HG03439 (cell line): ENCODE results near the gene MFSD11.
"Not testable (repeated sequence)": the region's sequence is repeated elsewhere in the genome, so short reads cannot be mapped to it uniquely, and the experiment has no call there.

ENCODE experiments used
- ATAC-seq: cut with Tn5 transposase; IDR thresholded peaks from one replicate; pipeline ENCODE4 v1.9.1; 2021; ENCODE audit warnings: mild to moderate bottlenecking, moderate library complexity; ENCODE audit not compliant: unreplicated experiment

MFSD11 gene

DNA sequence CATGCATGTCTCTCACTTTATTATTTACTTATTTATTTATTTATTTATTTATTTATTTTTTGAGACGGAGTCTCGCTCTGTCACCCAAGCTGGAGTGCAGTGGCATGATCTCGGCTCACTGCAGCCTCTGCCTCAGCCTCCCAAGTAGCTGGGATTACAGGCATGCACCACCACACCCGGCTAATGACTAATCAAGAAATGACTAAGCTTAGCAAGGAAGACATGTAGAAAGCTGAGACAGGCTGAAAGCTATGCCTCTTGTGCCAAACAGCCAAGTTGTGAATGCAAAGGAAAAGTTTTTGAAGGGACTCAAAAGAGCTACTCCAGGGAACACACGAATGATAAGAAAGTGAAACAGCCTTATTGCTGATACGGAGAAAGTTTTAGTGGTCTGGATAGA is 7.9 kb downstream of the MFSD11 start:
- not testable (repeated sequence) for ATAC-seq

DNA sequence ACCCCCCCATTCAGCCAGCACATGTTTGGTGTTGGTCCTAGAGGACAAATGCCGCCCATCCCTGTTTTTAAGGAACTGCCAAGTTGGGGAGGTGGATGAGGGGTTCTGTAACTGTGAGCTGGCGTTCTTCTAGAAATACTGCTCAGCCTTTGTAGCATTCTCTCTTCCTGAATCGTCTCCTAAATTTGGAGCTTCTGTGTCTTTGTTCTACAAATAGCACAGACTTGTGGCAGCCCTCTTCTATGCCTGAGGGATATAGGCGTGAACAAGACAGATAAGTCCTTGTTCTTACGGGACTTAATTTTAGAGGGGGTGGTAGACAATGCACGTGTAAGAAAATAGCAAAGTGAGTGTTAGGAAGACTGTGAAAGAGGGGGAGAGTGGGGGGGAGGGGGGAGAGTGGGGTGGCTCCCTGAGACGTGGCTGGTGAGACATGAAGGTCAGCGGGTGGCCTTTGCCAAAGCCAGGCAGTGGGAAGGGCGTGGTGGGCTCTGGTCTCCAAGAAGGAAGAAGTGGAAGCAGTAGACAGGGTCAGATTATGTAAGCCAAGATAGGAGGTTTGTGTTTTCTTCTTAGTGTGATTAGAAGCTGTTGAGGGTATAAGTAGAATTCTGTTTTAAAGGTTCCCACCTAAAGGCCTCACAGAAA is 9.9 kb downstream of the MFSD11 start:
- no peak for ATAC-seq

DNA sequence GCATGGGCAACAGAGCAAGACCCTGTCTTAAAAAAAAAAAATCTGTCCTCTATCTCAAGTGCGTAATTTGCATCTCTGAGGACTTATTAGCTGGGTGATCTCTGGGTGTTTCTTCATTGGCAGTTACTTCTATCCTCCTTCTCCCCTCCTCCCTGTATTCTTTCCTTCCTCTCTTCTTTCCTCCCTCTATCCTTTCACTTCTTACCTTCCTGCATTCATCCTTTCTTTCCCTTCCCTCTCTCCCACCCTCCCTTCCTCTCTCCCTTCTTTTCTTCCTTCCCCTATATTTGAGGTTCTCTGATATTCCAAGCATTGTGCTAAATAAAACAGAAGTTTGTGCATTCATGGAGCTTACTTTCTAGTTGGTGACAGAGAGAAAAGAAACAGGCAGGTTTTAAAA is 10.7 kb downstream of the MFSD11 start:
- ATAC-seq: no peak

DNA sequence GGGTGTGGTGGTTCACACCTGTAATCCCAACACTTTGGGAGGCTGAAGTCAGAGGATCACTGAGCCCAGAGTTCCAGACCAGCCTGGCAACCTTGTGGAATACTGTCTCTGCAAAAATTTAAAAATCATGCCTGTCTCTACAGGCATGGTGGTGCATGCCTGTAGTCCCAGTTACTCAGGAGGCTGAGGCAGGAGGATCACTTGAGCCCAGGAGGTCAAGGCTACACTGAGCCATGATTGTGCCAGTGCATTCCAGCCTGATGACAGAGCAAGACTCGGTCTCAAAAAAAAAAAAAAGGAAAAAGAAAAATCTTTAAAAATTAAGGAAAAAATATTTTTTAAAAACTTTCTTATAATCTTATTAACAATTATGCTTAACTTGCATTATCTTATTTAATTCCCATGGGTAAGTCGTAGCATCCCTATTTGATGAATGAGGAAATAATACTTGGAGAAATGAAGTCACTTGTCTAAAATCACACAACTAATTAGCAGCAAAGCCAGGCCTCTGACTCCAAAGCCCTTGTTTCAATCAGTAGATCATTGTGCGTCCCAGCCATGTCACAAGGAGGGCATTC is 13.6 kb downstream of the MFSD11 start:
- no peak for ATAC-seq

DNA sequence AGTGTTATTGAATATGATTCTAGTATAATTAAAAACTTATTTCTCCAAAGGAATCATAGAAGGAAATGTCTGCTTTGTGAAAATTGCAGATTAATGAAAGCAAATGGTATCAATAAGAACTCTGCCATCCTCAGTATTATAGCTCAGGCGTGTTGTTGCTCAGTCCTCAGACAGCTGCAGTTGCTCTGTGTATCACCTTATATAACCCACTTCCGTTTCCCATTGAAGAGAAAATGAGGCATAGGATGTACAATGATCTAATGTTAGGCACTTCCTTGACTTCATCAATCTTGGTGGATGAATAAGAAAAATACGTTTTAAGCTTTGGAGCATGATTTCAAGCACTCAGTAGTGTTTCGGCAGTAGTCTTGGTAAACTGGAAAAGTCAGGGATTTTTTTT is 14.1 kb downstream of the MFSD11 start:
- ATAC-seq: no peak

DNA sequence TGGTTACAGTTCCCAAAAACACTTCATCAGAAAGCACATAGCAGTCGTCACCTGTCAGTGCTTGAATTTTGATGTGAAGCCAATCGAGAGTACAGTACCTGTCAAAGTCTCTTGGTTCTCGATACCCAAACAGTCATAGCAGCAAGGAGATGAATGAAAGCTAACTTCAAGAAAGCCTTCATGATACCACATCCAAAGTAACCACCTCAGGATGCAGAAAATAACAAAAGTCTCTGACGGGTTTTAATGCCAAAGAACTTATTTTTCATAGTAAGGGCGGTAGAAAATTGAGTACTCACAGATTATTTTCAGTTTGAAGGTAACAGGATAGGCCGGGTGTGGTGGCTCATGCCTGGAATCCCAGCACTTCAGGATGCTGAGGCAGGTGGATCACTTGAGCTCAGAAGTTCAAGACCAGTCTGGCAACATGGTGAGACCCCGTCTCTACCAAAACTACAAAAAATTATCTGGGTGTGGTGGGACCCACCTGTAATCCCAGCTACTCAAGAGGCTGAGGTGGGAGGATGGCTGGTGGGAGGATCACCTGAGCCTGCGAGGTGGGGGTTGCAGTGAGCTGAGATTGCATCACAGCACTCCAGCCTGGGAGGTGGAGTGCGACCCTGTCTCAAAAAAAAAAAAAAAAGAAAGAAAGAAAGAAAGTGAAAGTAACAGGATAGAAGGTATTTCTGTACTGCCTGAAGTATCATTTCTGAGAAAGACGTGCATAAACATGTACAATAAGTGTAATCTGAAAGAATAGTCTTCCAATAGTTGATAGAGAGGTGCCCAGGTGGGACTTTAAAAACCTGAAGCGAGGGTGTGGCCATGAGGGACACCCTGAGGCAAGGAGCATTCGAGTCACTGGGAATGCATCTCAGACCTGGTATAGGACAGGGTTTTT is 15.4 kb downstream of the MFSD11 start:
- ATAC-seq: no peak

DNA sequence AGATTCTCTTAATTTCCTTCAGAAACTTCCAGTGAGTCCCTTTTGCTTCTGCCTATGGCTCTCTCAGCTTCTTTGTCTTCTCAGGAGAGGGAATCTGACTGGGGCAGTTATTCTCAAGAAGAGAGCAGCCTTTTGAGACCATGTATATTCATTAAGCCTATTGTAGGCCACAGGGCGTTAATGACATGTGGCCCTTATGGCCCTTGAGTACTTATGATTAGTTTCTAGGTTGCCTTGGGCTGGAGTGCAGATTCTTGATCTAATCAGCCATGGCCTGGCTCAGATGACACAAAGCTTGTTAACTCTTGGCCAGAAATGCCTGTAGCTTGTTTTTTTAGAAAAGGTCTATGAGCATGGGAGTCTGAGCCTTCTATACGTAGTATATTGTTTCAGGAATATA is 17.4 kb downstream of the MFSD11 start:
- no peak for ATAC-seq

DNA sequence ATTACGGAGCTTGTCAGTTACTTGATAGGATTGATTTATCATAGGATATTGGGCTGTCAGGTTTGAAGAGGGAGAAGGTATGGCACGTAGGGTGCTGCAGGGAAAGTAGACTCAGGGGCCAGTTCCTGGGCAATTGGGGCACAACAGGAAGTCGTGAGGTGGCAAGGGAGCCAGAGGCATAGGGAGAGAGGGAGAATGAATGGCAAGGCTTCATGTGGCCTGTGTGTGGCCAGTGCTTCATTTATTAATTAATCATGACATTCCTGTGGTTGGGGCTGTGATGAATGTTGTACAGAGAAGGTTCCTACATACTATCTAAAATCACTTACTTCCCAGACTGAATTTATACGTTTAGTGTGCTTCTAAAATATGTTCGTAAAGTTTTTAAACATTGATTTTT is 19.3 kb downstream of the MFSD11 start:
- ATAC-seq: no peak

DNA sequence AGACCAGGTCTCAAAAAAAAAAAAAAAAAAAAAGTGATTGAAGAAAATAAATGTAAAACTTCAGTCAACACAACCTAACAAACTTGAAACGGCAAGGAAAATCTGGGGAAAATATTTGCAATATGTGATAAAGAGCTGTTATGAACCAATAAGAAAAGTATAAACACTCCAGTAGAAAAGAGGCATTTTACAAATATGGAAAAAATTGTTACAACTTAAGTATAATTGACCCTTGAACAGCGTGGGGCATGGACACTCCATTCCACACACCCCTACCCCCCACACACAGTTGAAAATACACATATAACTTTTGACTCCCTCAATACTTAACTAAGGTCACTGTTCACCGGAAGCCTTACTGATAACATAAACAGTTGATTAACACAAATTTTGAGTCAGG is 20.7 kb downstream of the MFSD11 start:
- ATAC-seq: no peak

DNA sequence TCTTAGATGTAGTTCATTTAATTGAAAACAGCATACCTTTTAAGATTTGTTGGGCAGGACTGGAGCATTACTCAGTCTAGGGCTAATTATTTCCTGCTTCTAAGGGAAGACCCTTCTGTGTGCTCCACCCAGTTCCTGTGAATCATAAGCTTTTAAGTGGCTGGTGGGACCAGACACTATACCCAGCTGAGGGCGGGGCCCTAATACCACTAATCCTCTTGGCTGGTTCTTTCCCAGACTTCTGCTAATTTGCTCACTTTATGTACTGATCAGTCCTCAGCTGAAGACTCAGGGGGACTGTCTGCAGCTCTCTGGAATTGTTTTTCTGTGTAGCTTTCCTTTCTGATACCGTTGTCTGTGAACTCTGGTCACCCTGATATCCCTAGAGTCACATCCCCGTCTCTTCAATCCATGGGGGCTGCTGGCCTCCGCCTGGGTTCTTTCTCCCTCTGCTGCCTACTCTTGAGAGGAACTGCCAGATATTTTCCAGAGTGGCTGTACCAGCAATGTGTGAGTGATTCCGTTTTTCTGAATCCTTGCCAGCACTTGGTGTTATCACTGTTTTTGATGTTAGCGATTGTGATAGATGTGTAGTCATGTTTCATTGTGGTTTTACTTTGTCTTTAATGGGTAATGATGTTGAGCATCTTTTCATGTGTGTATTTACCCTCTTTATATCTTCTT is 35.1 kb downstream of the MFSD11 start:
- no peak for ATAC-seq

DNA sequence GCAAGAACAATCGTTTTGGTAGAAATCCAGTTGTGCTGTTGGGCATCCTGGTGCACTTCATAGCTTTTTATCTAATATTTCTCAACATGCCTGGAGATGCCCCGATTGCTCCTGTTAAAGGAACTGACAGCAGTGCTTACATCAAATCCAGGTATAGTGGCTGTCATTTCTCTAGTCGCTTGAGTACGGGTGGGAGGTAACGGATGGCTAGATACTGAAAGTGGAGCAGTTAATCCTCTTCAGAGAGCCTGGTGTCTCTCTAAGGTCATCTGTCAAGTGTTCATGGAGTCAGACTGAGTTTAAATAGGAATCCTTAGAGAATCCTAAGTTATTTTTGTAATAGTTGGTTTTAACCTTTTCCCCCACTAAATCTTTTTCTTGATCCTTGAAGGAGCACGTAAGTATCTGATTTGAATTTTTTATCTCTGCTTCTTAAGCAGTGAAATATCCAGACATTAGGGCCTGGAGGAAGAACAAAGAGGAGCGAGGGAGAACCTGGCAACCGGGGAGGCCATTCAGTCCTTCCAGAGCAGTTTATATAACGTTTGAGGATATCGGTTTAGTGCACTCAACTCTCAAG is 37.2 kb downstream of the MFSD11 start:
- ATAC-seq: no peak

DNA sequence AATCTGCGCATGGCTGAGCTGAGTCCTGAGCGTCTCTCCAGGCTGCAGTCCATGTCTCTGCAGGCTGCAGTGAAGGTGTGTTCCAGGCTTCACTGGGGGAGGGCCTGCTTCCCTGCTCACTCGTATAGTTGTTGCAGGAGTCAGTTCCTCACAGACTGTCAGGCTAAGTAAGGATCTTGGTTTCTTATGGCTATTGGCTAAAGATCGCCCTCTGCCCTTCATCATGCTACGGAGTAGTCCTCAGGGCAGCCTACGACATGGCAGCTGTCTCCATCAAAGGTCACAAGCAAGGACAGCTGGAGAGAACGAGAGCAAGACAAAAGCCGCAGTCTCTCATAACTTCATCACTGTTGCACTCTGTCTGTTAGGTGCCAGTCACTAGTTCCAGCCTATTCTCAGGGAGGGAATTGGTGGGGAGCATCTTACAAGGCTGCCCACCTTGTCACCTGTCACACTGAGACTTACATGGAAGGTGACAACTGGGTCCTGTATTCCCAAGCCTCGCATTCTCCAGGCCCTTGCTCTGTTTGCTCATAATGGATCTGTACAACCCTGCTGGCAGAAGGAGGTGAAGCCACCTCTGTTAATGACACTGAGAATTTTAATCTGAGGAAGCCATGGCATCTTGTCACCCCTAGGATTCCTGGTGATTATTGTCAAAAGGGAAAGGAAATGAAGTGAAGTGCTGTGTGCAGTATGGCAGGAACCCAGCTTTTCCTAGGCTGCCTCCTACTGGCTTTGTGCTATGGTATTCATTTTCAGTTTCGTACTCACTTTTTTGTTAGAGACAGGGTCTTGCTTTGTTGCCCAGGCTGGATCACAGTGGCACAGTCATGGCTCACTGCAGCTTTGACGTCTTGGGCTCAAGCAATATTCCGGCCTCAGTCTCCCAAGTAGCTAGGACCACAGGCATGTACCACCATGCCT is 43.4 kb downstream of the MFSD11 start:
- ATAC-seq: no peak

DNA sequence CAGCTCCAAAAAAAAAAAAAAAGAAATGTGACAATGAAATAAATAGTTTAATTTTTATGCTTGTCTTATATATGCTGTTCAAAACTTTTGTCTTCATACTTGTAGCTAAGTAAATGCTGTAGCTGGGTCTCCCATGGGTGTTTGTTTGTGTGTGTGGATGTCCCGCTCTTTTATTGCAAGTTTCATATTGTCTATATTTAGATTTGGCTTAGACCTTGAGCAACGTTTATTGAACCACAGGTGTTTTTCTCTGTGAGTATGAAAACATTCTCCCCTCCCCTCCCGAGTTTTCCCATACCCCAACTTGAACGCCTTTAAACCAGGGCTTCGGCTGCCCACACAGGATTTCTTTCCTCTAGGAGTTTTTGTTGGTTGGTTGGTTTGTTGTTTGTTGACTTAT is 45.2 kb downstream of the MFSD11 start:
- no peak for ATAC-seq

DNA sequence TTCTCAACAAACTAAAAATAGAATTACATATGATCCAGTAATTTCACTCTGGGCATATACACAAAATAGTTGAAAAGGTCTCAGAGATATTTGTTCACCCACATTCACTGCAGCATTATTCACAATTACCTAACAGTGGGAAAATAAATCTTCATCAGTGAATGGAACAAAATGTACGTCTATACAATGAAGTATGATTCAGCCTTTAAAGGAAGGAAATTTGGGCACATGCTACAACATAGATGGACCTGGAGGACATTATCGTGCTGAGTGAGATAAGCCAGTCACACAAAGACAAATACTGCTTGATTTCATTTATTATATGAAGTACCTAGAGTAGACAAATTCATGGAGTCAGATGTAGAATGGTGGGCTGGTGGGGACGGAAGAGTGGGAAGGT is 47.0 kb downstream of the MFSD11 start:
- ATAC-seq: no peak

DNA sequence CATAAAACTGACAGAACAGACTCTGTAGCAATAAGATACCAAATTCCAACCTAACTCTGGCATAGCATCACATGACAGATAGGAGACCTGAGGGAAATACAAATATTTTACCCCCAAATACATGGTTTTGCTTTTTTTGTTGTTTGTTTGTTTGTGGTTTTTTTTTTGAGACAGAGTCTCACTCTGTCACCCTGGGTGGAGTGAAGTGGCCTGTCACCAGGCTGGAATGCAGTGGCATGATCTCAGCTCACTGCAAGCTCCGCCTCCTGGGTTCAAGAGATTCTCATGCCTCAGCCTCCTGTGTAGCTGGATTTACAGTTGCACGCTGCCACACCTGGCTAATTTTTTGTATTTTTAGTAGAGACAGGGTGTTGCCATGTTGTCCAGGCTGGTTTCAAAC is 49.9 kb downstream of the MFSD11 start:
- ATAC-seq: not testable (repeated sequence)

DNA sequence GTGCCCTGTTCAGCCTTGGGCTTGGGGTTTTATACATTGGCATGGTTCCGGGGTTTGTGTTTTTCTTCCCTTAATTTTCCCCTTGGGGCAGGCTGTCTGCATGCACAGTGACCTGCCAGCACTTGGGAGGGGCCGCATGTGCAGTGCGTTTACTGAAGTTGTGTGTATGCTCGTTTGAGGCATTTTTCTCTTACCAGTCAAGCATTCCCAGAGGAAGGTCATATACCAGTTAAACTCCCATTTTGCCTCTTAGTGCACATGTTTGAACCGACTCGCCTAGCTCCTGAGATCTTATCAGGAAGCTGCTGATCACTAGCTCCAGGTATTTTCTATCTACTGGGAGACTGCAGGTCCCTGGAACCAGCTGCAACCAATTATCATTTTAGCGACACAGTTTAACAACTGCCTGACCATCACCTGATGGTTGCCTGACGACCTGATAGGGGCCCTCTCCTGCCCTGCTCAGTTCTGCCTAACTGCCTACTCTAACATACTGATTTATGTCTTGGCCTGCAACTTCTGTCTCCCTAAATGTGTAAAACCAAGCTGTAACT is 51.4 kb downstream of the MFSD11 start:
- no peak for ATAC-seq

DNA sequence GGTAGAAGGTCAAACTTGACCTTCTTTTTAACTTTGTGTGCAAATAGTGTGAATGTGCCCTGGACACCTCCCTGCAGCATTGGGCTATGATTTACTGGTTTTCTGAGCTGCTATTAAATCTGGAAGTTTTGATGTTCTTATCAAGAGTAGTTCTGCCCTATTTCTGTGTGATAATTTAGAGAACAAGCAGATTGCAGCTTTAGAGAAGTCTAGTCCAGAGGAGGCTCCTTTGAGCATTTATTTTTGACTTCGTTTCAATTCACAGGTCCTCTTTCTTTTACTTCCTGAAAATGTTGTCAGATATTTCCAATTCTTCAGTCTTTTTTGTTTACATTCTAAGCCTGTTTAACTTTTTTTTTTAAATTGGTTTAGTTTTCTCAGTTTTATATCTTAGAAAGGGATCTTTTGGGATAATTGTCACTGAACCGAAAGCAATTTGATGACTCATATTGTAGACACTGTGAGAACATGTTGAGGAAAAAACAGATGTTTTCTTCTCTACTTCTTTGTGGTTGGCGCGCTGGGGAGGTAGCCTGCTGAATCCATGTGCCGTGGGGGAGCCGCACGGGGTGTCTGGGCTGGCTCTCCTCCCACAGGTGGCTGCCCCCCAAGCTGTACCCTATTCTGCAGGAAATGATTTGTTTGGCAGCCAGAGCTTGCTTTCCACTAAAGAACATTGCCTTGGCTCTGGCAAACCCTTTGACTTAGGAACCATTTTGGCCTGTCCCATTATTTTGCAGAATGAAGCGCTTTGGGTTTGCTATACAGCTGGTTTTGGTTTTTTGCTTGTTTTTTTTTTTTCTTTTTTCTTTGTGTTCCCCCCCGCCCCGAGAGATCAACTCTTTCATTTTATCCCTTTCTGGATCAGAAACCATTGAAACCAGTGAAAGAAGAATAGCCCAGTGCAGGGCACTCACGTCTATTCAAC is 53.4 kb downstream of the MFSD11 start:
- no peak for ATAC-seq

DNA sequence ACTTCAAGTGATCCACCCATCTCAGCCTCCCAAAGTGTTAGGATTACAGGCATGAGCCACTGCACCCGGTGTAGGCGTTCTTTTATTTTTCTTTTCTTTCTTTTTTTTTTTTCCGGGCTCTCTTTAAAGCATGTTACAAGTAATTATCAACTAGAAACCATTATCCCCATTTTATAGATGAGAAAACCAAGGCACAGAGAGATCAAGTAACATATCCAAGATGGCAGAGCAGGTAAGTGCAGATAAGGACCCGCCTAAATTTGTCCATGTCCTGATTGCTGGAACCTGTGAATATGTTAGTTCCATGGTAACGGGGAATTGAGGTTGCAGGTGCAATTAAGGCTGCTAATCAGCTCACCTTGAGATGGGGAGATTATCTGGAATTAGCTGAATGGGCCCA is 54.4 kb downstream of the MFSD11 start:
- ATAC-seq: no peak

DNA sequence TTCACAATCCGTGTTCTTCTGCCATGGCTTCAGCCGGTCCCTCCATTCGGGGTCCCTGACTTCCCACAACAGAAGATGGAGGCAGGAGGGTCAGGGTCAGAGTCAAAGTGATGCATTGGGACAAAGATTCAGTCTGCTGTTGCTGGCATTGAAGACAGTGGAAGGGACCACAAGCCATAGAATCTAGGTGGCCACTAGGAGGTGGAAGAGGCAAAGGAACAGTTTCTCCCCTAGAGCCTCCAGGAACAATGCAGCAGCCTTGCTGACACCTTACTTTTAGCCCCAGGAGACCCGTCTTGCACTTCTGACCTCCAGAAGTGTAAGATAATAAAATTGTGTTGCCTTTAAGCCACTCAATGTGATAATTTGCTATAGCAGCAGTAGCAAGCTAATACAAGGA is 55.9 kb downstream of the MFSD11 start:
- ATAC-seq: no peak
